HG03460 (cell line): ENCODE results near the gene UBL7.
"Not testable (repeated sequence)": the region's sequence is repeated elsewhere in the genome, so short reads cannot be mapped to it uniquely, and the experiment has no call there.

Experiments used
- ATAC-seq: cut with Tn5 transposase; IDR thresholded peaks from one replicate; pipeline ENCODE4 v1.9.1; 2021; ENCODE audit not compliant: unreplicated experiment

UBL7 gene

DNA sequence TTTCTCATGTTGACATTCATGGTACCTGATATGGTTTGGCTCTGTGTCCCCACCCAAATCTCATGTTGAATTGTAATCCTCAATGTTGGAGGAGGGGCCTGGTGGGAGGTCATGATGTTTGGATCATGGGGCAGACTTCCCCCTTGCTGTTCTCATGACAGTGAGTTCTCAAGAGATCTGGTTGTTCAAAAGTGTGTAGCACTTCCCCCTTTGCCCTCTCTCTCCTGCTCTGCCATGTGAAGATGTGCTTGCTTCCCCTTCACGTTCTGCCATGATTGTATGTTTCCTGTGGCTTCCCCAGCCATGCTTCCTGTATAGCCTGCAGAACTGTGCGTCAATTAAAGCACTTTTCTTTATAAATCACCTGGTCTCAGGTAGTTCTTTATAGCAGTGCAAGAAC, 3.3 kb upstream of the UBL7 start:
- ATAC-seq: no peak

DNA sequence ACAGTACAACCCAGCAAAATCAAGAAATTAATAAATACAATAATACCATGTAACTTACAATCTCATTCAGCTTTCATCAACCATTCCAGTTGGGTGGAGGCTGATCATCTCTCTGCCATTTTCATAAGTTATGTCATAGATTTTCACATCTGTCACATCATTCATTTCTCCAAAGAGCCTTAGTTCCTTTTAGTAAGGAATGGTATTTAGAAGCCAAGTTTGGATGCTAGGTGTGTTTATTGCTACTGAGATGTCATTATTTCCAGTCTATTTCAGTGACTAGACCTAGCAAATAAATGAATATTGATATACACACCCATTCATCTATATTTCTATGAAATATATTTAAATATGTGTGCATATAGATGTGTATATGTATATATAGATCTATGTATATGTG, 2.7 kb upstream of the UBL7 start:
- ATAC-seq: no peak

DNA sequence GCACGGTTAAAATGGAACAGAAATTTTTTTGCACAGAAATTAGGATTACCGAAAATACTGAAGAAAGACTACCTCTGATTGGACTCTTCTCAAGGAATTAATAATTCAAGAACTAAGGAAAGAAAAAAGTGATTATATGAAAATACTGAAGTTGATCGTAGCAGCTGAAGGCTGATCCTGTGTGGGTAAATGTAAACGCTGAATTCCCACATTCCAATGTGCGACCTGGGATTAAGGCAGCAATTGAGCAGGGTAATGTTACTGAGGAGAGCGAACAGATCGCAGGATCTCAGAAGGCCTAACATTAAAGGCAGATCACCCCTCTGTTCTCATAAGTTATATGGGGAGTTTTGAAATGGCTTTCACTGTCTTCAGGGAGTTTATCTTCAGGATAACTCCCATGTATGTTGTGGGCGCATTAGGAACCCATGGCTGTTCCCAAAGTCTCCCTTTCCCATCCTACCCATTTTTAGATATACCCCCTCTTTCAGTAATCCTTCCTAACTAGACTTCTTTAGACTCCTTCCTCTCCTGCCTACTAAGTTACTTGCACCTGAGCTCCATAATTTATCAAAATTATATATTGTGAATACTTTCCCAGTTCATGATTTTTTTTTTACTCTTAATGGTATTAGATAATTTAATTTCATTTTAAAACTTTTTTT, 1.0 kb upstream of the UBL7 start:
- no peak for ATAC-seq

DNA sequence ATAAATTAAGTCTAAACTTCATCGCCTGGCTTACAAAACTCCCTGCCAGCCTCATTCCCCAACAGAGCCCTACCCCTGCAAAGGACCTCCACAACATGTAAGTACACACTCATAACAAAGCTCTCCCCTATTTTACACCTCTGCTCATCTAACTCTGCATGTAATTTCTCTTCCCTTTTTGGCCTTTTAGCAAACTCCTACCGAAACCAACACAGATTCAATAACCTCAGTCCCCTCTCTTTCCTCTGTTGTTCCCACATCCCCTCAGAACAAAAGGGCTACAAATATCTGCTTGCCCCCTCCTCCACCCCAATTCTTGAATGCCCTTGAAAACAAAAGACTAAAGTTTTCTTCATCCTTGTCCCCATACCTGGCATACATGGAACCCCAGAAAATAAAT, 662 bp downstream of the UBL7 start:
- ATAC-seq: peak; percentile 21

DNA sequence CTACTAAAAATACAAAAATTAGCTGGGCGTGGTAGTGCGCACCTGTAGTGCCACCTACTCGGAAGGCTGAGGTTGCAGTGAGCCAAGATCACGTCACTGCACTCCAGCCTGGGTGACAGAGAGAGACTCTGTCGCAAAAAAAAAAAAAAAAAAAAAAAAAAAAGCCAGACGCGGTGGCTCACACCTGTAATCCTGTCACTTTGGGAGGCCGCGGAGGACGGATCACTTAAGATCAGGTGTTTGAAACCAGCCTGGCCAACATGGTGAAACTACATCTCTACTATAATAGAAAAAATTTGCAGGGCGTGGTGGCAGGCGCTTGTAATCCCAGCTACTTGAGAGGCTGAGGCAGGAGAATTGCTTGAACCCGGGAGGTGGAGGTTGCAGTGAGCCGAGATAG, 1.2 kb downstream of the UBL7 start:
- ATAC-seq: not testable (repeated sequence)

DNA sequence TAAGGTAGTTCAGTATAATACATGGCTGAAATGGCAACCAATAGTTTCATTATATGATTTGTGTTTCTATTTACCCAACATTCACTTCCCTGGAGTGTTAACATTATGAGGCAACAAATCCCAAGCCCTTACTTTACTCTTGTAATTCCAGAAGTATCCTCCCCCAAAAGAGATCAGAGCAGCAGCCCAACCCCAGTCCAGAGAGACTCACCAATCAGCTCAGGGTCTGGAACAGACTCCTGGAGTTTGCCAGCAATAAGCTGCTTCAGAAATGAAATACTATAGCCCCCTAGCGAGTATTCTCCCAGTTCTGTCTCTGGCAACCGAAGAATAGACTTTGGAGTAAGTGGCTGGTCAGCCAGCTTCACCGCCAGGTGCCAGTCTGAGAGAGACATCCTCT, 2.5 kb downstream of the UBL7 start:
- no peak for ATAC-seq

DNA sequence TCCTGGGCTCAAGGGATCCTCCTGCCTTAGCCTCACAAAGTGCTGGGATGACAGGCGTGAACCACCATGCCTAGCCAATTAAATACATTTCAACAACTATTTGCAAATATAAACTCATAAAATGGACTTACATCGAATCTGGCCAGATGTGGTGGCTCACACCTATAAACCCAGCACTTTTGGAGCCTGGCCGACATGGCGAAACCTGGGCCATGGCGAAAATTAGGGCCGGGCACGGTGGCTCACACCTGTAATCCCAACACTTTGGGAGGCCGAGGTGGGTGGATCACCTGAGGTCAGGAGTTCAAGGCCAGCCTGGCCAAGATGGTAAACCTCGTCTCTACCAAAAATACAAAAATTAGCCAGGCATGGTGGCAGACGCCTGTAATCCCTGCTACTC, 3.9 kb downstream of the UBL7 start:
- not testable (repeated sequence) for ATAC-seq

DNA sequence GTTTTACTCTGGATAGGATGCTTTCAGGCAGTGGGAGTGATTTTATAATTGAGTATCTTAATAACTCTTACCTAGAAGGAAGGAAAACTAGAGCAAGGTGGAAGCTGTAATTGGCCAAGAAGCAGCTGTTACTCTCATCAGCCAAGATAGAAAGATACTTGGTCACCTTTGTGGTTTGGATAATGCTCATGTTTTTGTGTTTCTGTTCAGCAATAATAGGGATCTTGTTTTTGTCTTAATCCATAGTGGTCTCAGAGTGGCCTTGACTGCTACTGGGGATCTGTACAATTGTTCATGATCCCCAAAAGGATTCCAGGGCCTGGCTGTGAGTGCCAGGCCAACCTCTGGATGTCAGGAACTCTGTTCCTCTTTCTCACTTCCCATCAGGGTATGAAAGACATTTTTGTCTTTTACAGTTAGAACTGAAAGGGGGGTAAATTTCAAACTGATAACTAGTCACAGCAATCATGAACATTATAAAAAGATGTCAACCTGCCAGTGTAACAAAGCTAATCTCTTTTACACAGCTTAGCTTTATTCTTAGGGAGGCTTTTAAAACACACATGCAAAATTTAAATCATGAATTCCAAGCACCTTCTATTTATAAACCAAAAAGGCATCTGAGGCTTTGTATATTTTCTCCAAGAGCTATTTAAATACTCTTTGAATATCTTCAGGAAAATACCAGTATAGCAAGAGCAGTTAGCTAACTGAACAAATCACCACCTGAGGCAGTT, 6.0 kb downstream of the UBL7 start:
- ATAC-seq: no peak

DNA sequence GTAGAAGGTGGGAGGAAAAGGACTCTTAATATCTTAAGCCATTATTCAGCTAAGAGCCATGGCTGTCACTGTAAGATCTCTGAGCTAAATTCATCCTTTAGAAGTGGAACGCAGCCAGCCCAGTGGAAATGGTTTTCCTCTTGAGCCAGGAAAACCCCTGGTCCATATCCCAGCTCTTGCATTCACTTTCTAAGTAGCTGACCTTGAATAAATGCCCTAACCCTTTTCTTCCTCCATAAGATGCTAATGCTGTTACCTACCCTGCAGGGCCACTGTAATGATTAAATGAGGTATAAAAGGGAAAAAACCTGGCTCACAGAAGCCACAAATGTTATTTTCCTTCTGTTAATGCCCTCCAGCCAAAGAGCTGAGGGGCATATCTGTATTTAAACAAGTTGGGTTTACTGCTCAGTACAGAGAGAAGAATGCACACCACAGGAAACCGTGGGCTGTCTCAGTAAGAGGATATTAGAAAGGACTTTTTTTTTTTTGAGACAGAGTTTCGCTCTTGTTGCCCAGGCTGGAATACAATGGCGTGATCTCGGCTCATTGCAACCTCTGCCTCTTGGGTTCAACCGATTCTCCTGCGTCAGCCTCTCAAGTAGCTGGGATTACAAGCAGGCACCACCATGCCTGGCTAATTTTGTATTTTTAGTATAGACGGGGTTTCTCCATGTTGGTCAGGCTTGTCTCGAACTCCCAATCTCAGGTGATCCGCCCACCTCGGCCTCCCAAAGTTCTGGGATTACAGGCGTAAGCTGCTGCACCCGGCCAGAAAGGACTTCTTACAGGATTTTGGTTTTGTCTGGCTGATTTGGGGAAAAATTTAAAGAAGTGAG, 6.8 kb downstream of the UBL7 start:
- ATAC-seq: no peak

DNA sequence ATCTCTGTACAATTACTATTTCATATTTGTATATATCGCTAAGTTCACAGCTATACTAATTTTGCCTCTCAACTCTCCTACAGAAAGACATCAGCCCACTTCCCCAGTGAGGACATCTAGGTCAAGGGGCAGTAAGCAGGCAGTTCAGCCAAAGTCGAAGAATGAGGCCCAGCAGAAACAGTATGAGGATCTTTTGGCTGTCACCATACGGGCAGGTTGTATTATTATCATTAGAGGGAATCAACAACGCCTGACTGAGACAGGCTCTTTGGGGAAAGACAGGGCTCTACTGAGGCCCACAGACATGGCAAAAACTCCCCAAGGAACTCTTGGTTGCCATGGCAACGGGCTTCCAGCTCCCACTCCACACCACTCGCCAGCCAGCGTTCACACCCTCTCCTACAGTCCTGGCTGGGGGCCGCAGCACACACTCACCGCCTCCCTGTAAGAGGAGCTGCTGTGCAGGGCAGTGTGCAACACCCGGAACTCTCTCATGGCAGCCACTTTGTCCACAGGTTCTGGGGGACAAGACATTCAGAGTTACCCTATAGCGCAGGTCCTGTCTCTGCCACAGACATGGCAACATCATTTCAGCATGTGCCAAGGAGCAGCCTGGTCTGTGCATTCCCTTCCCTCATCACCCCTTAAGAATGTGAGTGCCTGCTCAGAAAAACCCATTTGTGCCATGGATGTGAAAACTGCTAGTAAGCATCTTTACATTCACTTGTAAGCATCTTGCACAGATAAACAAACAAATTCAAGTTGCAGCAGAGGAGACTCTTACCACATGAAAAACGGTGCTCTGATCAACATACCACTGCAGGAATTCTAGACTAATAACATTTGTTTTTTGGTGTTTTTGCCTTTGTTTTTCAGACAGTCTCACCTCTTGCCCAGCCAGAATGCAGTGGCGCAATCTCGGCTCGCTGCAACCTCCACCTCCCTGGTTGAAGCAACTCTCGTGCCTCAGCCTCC, 8.8 kb downstream of the UBL7 start:
- no peak for ATAC-seq

DNA sequence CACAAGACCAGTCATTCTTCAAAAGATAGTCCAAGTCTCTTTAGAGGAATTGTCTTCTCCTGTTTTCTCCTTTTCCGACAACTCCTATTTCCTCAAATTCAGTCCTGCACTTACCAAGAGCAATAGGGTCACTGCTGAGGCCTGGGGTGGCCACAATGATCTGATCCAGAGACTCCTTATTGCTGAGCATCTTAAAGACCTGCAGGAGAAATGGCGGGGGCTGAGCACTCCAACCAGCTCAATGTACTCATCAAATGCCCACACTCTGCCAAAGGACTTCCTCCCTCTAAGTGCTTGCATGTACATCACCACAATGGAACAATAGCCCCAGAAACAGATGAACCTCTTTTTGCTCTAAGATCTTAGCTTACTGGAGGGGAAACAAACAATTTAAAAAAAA, 9.6 kb downstream of the UBL7 start:
- no peak for ATAC-seq

DNA sequence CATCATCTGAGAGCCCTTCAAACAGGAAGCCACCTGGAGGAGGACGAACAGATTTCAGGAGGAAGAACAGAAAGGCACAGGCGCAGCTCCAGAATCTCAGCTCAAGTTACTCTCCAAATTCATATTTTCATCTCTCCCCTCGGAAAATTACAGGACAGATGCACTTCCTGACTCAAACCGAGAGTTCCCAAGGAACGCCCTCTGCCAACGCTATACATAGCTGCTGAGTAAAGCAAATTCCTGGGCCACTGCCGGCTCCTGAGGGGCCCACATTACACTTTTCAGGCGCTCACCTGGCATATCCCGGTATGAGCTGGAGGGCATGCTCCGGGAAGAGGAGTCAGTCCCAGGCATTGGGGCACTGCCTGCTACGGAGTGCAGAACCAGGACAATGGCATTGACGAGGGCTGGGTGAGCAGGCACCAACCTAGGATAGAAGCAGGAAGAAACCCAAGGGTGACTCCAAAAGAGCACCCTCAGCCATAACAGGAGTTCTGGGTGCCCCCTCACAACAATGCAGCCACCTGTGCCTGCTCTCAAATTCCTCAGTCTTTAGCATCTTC, 11.2 kb downstream of the UBL7 start:
- no peak for ATAC-seq

DNA sequence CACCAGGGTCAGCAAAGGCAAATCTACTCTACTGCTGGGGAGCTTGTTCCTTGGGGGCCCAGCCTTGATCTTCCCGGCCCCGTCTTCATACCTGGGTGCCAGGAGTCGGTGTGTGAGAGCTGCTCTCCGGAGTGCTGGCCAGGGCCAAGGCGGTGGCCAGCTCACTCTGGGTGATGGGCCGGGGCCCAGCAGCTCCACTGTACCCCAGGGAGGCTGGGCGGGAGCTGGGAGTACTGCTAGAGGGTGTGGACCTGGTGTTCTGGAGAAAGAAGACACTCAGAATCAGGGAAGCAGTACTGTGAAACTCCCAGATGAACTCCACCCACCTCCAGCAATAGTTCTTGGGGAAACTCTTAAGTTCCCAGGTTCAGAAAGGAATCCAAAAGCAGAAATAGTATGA, 11.9 kb downstream of the UBL7 start:
- ATAC-seq: no peak

DNA sequence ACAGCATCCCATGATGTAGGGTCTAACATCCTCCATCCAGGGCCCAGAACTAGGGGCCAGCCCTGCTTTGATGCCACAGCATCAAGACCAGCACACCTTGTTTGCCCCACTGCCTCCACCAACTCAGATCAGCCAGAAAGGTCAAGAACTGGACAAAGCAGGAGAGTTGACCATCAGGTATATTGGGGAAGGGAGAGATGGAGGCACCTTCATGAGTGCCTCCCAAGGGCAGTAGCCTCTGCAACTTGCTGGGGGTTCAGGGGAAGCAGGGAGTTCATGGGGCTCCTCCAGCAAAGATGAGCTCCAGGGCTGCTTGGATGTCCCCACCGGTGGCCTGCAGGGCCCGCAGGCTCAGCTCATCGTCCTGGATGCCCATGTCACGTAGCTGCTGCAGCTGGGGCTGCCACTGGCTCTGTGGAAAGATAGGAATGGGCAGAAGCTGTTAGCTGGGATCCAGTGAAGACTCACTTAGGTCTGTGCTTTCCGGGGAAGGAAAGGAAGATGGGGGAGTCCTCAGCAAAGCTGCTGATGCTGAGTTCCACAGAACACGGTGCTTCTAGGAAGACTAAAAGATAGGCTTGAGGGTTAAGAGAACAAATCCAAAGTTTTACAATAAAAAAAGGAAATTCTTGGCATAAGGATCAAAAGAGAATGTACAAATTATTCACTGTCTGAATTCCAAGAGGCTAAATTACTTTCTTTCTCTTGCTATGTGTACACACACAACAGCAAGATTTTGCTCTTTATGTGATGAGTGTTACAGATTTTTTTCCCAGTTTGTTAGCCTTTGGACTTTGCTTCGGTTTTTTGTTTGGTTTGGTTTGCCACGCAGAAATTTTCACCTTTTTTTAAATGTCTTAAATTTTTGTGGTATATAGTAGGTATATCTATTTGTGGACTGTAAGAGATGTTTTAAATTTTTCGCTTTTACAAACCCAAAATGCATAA, 14.9 kb downstream of the UBL7 start:
- ATAC-seq: no peak

DNA sequence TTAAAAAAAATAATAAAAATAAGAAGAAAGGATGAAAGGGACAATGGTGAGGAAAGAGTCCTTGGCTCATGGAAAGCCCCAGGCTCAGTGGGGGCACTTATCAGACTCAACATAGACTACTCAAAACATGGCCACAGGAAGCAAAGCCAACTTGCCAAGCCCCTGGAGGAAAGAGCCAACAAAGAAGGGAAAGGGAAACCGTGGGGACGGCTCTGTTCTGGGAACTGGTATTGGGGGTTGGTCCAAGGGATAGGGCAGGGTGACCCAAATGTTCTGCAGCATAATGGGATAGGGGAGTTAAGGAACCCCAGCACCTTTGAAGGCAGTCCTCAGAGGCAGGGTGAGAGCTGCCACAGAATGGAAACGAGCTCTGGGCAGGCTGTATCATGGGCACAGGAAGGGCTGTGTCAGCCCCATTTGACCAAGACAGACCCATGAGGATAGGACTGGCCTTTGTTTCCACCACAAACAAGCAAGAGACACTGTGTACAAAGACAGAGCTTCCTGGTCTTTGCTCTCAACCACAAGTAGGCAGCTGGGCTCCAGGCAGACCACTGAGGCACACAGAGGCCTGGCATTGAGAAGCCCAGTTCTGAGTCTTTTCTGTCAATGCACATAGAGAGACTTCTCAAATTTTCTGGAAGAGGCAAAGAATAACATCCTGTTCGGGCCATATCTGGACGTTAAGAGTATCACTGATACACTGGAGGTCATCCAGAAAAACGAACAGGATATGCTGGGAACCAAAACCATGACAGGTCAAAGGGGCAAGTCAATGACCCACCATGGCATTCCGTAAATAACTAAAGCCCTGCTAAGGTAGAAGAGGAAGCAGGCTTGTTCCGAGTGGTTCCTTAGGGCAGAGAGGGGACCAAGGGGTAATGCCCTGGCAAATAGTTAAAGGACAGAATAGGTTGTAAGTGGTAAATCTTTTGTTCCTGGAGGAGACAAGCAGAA, 16.6 kb downstream of the UBL7 start:
- ATAC-seq: no peak

DNA sequence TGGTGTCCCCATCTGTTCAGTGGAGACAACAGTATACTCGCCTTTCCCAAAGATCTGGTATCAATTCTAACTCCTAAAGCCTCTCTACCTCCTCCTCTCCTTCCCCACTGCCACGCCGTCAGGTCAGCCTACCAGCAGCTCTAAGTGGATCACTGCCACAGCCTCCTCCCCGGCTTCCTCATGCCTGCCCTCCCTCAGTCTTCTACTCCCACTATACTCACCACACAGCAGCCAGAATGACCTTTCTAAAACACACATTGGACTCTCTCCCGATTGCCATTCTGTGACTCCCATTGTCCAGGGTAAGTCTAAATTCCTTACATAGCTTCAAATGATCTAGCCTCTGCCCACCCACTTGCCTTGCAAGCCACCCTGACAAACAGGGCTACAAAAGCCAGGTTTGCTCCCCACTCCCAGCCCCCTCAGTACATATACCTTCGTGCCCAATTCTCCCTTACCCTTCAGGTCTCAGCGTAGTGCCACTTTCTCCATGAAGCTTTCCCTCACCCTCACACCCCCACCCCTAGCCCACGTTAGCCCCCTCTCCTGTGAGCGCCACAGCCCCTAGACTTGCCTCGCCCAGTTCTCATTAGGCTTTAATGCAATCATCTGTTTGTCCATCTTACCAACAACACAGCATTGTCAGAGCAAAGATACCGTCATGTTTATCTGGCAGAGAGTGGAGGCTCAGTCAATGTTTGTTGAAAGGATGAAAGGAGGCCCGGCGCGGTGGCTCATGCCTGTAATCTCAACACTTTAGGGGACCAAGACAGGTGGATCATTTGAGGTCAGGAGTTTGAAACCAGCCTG, 17.7 kb downstream of the UBL7 start:
- ATAC-seq: no peak

DNA sequence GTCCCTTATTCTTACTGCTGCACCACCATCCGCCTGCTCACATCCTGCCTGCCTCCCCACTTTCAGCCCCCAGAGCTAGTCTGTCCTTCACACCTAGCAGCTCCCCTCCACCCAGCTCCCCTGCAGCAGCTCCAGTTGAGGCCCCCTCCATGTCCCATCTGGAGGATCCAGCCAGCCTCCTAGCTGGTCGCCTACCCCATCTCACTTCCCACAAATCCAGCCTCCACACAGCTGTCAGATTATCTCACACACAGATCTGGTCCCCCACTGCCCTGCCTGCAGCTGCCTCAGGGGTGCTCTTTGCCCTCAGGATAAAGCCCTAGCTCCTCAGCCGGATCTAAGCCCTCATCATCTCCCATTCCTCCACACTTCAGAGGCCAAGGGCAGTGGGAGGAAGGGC, 18.4 kb downstream of the UBL7 start:
- no peak for ATAC-seq
